NCI-H2029 treated with DMSO at 0.1 percent for 48 hours (cell line): ENCODE results near the gene HMGCL.
"Not testable (repeated sequence)": the region's sequence is repeated elsewhere in the genome, so short reads cannot be mapped to it uniquely, and the experiment has no call there.

Source experiments
- DNase-seq: peaks from one replicate; lab custom pipeline; 2025; lab: John Stamatoyannopoulos, UW

The HMGCL gene

GRCh38 chr1:23825076-23825761, at the start of gene HMGCL:
Gene HMGCL, minus strand, starts transcription at chr1:23825429. Its CDS starts 14 bp downstream, at chr1:23825415.
- peak; percentile 35 for DNase-seq

DNA sequence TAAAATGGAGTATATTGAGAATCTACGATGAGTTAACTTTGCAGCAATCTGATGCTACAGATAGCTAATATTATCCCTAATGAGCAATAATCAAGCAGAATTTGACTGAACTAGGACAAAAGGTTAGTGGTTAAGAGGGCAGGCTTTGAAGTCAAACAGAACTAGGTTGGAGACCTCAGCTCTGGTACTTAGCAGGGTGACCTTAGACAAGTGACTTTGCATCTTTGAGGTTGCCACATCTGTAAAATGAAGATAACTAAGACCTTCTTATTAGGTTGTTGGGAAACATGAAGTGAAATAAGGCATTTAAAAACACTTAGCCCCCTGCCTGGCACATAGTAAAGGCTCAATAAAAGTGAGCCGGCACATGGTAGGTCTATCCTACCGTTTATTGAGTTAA, 47.2 kb upstream of the HMGCL start:
- no peak for DNase-seq

DNA sequence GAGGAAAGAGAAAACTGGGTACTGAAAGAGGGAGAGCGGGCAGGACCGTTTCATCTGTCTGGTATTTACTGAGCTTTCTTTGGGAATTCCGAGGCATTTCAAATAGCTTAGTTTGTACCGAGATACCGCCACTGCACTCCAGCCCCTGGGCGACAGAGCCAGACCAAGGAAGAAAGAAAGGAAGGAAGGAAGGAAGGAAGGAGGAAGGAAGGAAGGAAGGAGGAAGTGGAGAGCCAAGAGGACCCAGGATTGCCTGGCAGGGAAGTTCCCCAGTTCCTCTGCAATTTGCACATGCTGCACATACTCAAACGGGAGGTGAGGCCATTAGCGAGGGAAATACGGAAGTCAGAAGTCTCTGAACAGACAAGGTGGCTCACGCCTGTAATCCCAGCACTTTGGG, 43.8 kb upstream of the HMGCL start:
- DNase-seq: no peak

GRCh38 chr1:23868557-23869016, 43.4 kb upstream of the HMGCL start:
- no peak for DNase-seq

DNA sequence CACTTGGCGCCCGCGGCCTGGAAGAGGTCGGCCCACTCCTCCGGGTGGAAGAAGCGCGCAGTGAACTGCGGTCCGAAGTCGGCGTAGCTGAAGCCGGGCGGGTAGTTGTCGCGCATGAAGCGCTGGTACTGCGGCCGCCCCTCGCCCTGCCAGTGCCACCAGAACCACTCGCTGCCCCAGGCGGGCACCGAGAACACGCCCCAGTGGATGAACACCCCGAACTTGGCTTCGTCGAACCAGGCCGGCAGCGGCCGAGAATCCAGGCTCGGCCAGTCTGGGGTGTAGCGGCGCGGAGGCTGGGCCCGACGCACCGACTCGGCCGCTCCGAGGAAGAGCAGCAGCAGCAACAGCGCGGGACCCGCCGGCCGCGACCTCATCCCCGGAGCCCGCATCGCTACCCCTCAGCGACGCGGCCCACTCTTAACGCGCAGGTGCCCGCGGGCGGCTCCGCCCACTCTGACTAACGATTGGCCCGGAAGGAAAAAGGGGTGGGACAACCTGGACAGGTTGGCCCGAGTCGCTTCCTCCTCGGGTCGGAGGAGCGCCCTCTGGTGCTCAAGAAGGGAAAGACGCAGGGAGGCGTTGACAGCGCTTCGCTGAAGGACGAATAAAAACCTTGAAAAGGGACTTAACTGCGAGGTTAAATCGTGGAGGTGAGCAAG, 42.8 kb upstream of the HMGCL start, which contains the start of gene FUCA1:
FUCA1 (minus strand) TSS at position 396 of the 662 bp plus-strand sequence; CDS start at position 392, 4 bp downstream.
- peak; percentile 84 for DNase-seq

DNA sequence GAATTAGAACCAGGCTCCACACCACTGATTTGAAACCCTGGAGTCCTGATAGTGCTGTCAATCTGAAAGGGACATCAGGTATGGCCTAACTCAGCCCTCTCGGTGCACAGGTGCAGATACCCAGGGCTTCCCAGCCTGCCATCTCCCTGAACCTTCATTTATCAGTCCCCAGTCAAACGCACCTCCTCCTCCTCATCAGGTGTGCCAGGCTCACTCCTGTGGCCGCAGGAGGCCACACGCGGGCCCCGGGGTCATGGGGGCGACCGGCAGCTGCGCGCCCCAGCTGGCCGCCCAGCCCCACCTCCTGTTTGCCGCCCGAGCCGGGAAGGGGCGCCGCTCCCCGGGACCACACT, 42.3 kb upstream of the HMGCL start:
- no peak for DNase-seq

- DNase-seq: no peak
These were observed 40.3 kb upstream of the HMGCL start for GRCh38 chr1:23865543-23865930.

GRCh38 chr1:23864801-23865542, 39.7 kb upstream of the HMGCL start:
- DNase-seq: no peak

DNA sequence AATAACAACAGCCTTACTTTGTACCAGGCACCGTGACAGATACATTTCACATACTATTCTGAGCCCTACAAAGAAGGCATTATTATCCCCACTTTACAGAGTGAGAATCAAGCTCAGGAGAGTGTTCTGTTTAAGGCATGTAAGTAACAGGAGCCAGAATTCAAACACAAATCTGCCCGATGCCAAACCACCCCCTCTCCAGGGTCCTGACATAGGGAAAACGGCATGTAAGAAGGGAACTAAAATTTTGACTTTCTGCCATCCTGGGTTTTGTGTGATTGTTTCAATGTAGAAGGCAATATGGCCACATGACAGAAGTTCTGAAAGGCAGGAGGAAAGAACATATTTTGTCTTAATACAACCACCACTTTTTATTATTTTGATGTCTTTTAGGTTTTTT, 37.4 kb upstream of the HMGCL start:
- no peak for DNase-seq

- no peak for DNase-seq
These were observed 29.3 kb upstream of the HMGCL start for GRCh38 chr1:23854568-23854967.

GRCh38 chr1:23853124-23853523, 27.9 kb upstream of the HMGCL start:
- DNase-seq: not testable (repeated sequence)

GRCh38 chr1:23851406-23851805, 26.2 kb upstream of the HMGCL start:
- not testable (repeated sequence) for DNase-seq

- DNase-seq: no peak
These were observed 23.7 kb upstream of the HMGCL start for GRCh38 chr1:23848673-23849616.

DNA sequence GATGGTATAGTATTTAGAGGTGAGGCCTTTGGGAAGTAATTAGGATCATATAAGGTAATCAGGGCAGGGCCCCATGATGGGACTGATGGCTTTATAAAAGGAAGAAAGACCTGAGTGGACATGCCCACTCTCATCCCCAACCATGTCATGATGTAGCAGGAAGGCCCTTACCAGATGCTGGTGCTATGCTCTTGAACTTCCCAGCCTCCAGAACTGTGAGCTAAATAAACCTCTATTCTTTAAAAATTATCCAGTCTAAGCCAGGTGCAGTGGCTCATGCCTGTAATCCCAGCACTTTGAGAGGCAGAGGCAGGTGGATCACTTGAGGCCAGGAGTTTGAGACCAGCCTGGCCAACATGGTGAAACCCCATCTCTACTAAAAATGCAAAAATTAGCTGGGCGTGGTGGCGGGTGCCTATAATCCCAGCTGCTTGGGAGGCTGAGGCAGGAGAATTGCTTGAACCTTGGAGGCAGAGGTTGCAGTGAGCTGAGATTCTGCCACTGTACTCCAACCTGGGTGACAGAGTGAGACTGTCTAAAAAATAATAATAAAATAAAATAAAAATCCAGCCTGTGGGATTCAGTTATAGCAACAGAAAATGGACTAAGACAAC, 22.4 kb upstream of the HMGCL start:
- DNase-seq: not testable (repeated sequence)

DNA sequence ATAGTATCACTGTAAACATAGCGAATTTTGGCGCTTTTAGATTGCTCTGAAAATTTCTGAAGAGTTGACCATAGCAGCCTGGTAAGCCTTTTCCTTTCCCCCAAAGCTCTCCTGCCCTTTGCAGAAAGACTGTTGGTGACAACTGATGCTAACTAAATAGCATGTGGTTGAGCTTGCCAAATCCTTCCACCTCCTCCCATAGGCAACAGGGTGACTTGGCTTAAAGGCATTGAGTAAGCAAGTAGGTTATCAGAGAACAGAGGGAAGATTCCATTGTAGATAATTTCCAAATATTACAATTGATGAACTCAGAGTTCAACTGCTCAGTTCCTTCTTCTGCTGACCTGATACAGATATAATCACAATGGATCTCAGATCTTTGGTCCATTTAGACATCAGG, 19.9 kb upstream of the HMGCL start:
- no peak for DNase-seq

- DNase-seq: no peak
These were observed 18.4 kb upstream of the HMGCL start for GRCh38 chr1:23843644-23844043.

- DNase-seq: no peak
These were observed 13.2 kb upstream of the HMGCL start for GRCh38 chr1:23838401-23838866.

DNA sequence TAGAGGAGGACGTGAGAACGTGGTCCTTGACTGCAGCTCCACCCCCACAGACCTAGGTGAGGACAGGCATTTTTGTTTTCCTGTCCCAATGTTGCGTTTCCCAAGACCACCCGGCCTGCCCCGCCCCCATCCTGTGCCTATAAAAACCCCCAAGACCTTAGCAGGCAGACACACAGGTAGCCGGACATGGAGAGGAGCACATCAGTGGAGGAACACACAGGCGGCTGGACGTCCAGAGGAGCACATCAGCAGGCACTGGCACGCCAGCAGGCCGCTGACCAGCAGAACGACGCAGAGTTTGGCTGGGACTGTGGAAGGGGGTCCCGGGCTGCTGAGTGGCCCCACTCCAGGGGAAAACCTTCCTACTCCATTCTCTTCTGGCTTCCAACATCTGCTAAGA, 12.7 kb upstream of the HMGCL start:
- no peak for DNase-seq

DNA sequence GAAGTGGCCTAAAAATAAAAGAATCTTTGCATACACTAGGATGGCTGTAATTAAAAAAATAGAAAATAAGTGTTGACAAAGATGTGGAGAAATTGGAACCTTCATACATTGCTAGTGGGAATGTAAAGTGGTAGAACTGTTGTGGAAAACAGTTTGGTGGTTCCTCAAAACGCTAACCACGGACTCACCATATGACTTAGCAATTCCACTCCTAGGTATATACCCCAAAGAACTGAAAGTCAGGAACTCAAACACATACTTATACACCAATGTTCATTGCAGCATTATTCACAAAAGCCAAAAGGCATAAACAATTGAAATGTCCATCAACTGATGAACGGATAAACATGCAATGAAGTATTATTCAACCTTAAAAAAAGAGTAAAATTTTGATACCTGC, 10.8 kb upstream of the HMGCL start:
- DNase-seq: no peak

DNA sequence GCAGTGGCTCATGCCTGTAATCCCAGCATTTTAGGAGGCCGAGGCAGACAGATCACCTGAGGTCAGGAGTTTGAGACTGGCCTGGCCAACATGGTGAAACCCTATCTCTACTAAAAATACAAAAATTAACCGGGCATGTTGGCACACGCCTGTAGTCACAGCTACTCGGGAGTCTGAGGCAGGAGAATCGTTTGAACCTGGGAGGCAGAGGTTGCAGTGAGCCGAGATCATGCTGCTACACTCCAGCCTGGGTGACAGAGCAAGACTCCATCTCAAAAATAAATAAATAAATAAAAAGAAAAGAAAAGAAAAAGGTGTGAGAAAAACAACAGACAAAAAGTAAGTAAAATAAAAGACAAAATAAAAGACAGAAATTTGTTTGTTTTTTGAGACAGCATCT, 8.9 kb upstream of the HMGCL start:
- DNase-seq: not testable (repeated sequence)

DNA sequence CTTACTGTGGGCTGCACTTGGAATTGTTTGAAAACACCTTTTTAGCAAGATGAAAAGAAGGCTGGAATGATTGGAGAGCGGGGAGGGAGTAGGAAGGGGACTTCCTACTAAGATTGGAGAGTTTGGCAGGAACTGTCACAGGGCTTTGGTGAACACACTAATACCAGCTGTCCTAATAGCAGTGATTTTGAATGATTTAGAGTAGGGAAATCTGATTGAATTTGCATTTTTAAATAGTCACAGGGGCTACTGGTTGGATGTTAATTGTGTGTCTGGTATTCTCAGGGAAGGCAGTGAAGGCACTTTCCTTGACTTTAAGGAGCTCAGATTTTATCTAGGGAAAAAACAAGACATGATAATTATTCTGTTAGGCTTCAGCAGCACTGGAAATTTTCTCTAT, 2.5 kb upstream of the HMGCL start:
- DNase-seq: no peak
